HCT116 (cell line): Measurements from ENCODE around the gene PHF11. TPM values are rescaled to one million over a fixed set of nuclear protein-coding genes. Genes with fewer than 3 reads are reported as not detected.

Experiments
- ATAC-seq: fragments of 200-7000 bp; cut with Tn5 transposase; 2 replicates; pipeline ENCODE4 v1.9.1; 2020; ENCODE audit warnings: mild to moderate bottlenecking, moderate library complexity
- BruUV-seq: library from RNA; stranded (reverse); fragments of 400-500 nt; replicated peaks from 2 replicates; lab custom pipeline; 2021; lab: Mats Ljungman, UMichigan
- CTCF ChIA-PET: fragments of 300-600 bp; sonication (Branson Sonifier 250); formaldehyde crosslinking; loops from one replicate; lab custom pipeline; 2021; ENCODE audit warnings: antibody characterized with exemption; lab: Charles Lee
- POLR2A ChIA-PET: fragments of 300-600, 350-600 bp; sonication (Branson Sonifier 250); formaldehyde crosslinking; loops from one replicate; lab custom pipeline; 2021; ENCODE audit warnings: antibody characterized with exemption; lab: Charles Lee
- RAD21 ChIA-PET, 2 experiments: fragments of 300-600 bp; sonication (Branson Sonifier 250); formaldehyde crosslinking; loops; one replicate each; lab custom pipeline; 2023; ENCODE audit warnings: low total read pairs in 2 of 2; ENCODE audit not compliant: uncharacterized antibody in 2 of 2, unreplicated experiment in 2 of 2, low non-redundant PET in 1 of 2; lab: Charles Lee
- DNase-seq: peaks from one replicate; pipeline ENCODE4 v3.0.0-alpha.2; 2010; ENCODE audit warnings: low read depth, low spot score
- H2AFZ ChIP-seq: fragments of 200-600 bp; shearing (Covaris generic), sonication (generic); 2 replicates; pipeline ENCODE4 v1.6.1; 2017; ENCODE audit warnings: low read depth, mixed run types, mixed read lengths, antibody characterized with exemption, low read length; ENCODE audit not compliant: poor library complexity, severe bottlenecking
- H3K27ac ChIP-seq: 2 replicates; pipeline ENCODE4 v1.5.1; 2012; ENCODE audit warnings: low read depth, low read length
- H3K27me3 ChIP-seq: fragments of 200-600 bp; sonication (generic); 2 replicates; pipeline ENCODE4 v1.6.1; 2016; ENCODE audit warnings: mixed run types, low read length, mixed read lengths; ENCODE audit not compliant: insufficient read depth
- H3K36me3 ChIP-seq, 2 experiments: fragments of 200-500 bp in 1 of 2; fragments of 200-600 bp in 1 of 2; sonication (Bioruptor generic) in 1 of 2; sonication (generic) in 1 of 2; 2 replicates each; pipeline versions ENCODE4 v1.5.1 to v1.6.1; 2014 to 2016; ENCODE audit warnings: low read length in 2 of 2, inconsistent platforms in 1 of 2, mixed read lengths in 1 of 2, mixed run types in 1 of 2; ENCODE audit not compliant: insufficient read depth in 2 of 2, control insufficient read depth in 1 of 2
- H3K4me1 ChIP-seq, 2 experiments: fragments of 200-600 bp in 1 of 2; sonication (generic) in 1 of 2; 2 replicates each; pipeline versions ENCODE4 v1.5.1 to v1.6.1; 2012 to 2017; ENCODE audit warnings: low read length in 2 of 2, inconsistent platforms in 1 of 2, mild to moderate bottlenecking in 1 of 2, mixed read lengths in 1 of 2, mixed run types in 1 of 2, moderate library complexity in 1 of 2; ENCODE audit not compliant: insufficient read depth in 2 of 2, control insufficient read depth in 1 of 2
- H3K4me2 ChIP-seq: fragments of 200-600 bp; sonication (generic); 2 replicates; pipeline ENCODE4 v1.6.1; 2017; ENCODE audit warnings: mixed run types, low read length, mixed read lengths
- H3K4me3 ChIP-seq, 2 experiments: fragments of 200-600 bp in 1 of 2; sonication (generic) in 1 of 2; replicated peaks in 1 of 2; 2 replicates each; pipeline ENCODE4 v1.5.1; 2011 to 2016; ENCODE audit warnings: low read length in 2 of 2, control low read depth in 1 of 2, low read depth in 1 of 2, mild to moderate bottlenecking in 1 of 2, mixed read lengths in 1 of 2, mixed run types in 1 of 2
- H3K79me2 ChIP-seq: fragments of 200-600 bp; sonication (generic); 2 replicates; pipeline ENCODE4 v1.6.1; 2017; ENCODE audit warnings: mild to moderate bottlenecking, mixed run types, low read length, moderate library complexity, mixed read lengths; ENCODE audit not compliant: insufficient read depth
- H3K9ac ChIP-seq: fragments of 200-600 bp; sonication (generic); 2 replicates; pipeline ENCODE4 v1.6.1; 2016; ENCODE audit warnings: low read length, mixed read lengths
- H3K9me2 ChIP-seq: fragments of 200-600 bp; sonication (generic), shearing (Covaris generic); 2 replicates; pipeline ENCODE4 v1.6.1; 2017; ENCODE audit warnings: mixed run types, mild to moderate bottlenecking, moderate library complexity; ENCODE audit not compliant: insufficient read depth
- H3K9me3 ChIP-seq, 2 experiments: fragments of 200-500 bp in 1 of 2; fragments of 200-600 bp in 1 of 2; sonication (Bioruptor generic) in 1 of 2; sonication (generic) in 1 of 2; 2 replicates each; pipeline ENCODE4 v1.6.1; 2014 to 2017; ENCODE audit warnings: low read length in 2 of 2, mixed read lengths in 2 of 2, inconsistent platforms in 1 of 2, low read depth in 1 of 2, mild to moderate bottlenecking in 1 of 2, mixed run types in 1 of 2, moderate library complexity in 1 of 2; ENCODE audit not compliant: control insufficient read depth in 1 of 2, insufficient read depth in 1 of 2
- H4K20me1 ChIP-seq: fragments of 200-600 bp; sonication (generic), shearing (Covaris generic); 2 replicates; pipeline ENCODE4 v1.6.1; 2017; ENCODE audit warnings: mixed run types, mild to moderate bottlenecking, moderate library complexity; ENCODE audit not compliant: insufficient read depth
- ATF3 ChIP-seq: IDR thresholded peaks from 2 replicates; pipeline ENCODE4 v1.6.1; 2012
- CTCF ChIP-seq, 3 experiments: fragments of 200-600 bp in 1 of 3; sonication (generic) in 1 of 3; IDR thresholded peaks in 2 of 3; conservative IDR thresholded peaks in 1 of 3; 2 replicates each; pipeline ENCODE4 v1.5.1; 2012 to 2017; ENCODE audit warnings: low read depth in 2 of 3, low read length in 2 of 3, antibody characterized with exemption in 1 of 3, borderline replicate concordance in 1 of 3, control low read depth in 1 of 3, mild to moderate bottlenecking in 1 of 3, mixed read lengths in 1 of 3, mixed run types in 1 of 3, moderate library complexity in 1 of 3; ENCODE audit not compliant: insufficient read depth in 1 of 3
- EGR1 ChIP-seq: IDR thresholded peaks from 2 replicates; pipeline ENCODE4 v1.6.1; 2012; ENCODE audit warnings: low read depth
- JUND ChIP-seq: IDR thresholded peaks from 2 replicates; pipeline ENCODE4 v1.6.1; 2012
- MAX ChIP-seq: IDR thresholded peaks from 2 replicates; pipeline ENCODE4 v1.6.1; 2012
- POLR2AphosphoS5 ChIP-seq: IDR thresholded peaks from 2 replicates; pipeline ENCODE4 v1.6.1; 2011; ENCODE audit warnings: mild to moderate bottlenecking, low read depth, low read length, moderate library complexity
- RAD21 ChIP-seq: IDR thresholded peaks from 2 replicates; pipeline ENCODE4 v1.6.1; 2012; ENCODE audit warnings: low read depth, mild to moderate bottlenecking
- SP1 ChIP-seq: IDR thresholded peaks from 2 replicates; pipeline ENCODE4 v1.6.1; 2012; ENCODE audit warnings: low read depth
- SRF ChIP-seq: IDR thresholded peaks from 2 replicates; pipeline ENCODE4 v1.6.1; 2012; ENCODE audit warnings: low read depth
- TCF7L2 ChIP-seq: IDR thresholded peaks from 2 replicates; pipeline ENCODE4 v1.7.0; 2011; ENCODE audit warnings: borderline replicate concordance, inconsistent platforms; ENCODE audit not compliant: insufficient read depth, insufficient read length; ENCODE audit errors: extremely low read depth
- ZNF274 ChIP-seq: fragments of 200-500 bp; sonication (Bioruptor generic); IDR thresholded peaks from 2 replicates; pipeline ENCODE4 v1.6.1; 2014; ENCODE audit warnings: mild to moderate bottlenecking, low read depth, low read length, inconsistent platforms
- intact Hi-C: fragments of 100-400 bp; cut with micrococcal nuclease; formaldehyde crosslinking; loops from 2 replicates; pipeline ENCODE4 v1.10.0; 2022
- total RNA-seq: library from RNA; stranded (reverse); gene quantifications from one replicate; pipeline ENCODE4 v1.2.1, GENCODE V29; 2021; ENCODE audit not compliant: unreplicated experiment

PHF11 gene
- total RNA-seq, 1 experiment from 2014 or later: 12.1 TPM

GRCh38 chr13:49448753-49449152 lies 47.0 kb upstream of the PHF11 start:
- CTCF ChIA-PET: no interaction called here
- RAD21 ChIA-PET: no interaction called here

More at GRCh38 chr13:49448753-49449152, 47.0 kb upstream of the PHF11 start:
- POLR2A ChIA-PET: no interaction called here
- H2AFZ ChIP-seq: no peak overlapping the region
- no peaks in the 10 kb centered on the region for H4K20me1 ChIP-seq
- H3K79me2 ChIP-seq: peaks cover 20% of the 10 kb centered on the region
- no peak for DNase-seq
- no TSS peak for BruUV-seq
- intact Hi-C loops: loop anchor here (10.0 kb wide), 1 partner anchor 156 kb away; no protein-coding TSS in a partner anchor
- no peak for ATAC-seq
- H3K4me2 ChIP-seq: no peak overlapping the region
- H3K36me3 ChIP-seq: no peaks in the 10 kb centered on the region
- no peaks in the 10 kb centered on the region for H3K9me3 ChIP-seq
- TF ChIP-seq SRF (no peak), JUND (no peak), RAD21 (no peak), MAX (no peak), POLR2AphosphoS5 (no peak), ZNF274 (no peak), EGR1 (no peak), CTCF (IDR thresholded peaks at IDR 0.05 in 2 of 3, conservative IDR thresholded peaks at IDR 0.05 in 1 of 3; ENCODE audit: borderline replicate concordance in 1 of 3, insufficient read depth in 1 of 3, low read depth in 2 of 3, low read length in 2 of 3) (no peak), ATF3 (no peak), SP1 (no peak), TCF7L2 (no peak)
- no peaks in the 10 kb centered on the region for H3K27me3 ChIP-seq
- no peak overlapping the region for H3K4me3 ChIP-seq
- H3K9ac ChIP-seq: no peak overlapping the region
- no peak overlapping the region for H3K27ac ChIP-seq
- H3K9me2 ChIP-seq: no peaks in the 10 kb centered on the region
- peaks cover 12% of the 10 kb centered on the region in 2 experiments for H3K4me1 ChIP-seq
